ENCODE measurements around the gene PSMD6. TPM values are rescaled to one million over a fixed set of nuclear protein-coding genes. Genes with fewer than 3 reads are reported as not detected.

The PSMD6 gene
- total RNA-seq (107 and 110 TPM in 2 replicates), polyA plus RNA-seq (159 and 184 TPM in 2 replicates)

GRCh38 chr3:64023187-64023860, at the start of gene PSMD6:
TSS of gene PSMD6 (minus strand) at chr3:64023494. CDS start at chr3:64023419, 75 bp downstream.
- H3K4me1 ChIP-seq (ENCODE audit: low read depth): peaks cover 4% of the 10 kb centered on the region
- H3K4me3 ChIP-seq: peak within 1 kb of the TSS; percentile 77
- no peaks in the 10 kb centered on the region for H3K27me3 ChIP-seq
- peak; percentile 99 for TF ChIP-seq CTCF (IDR thresholded peaks at IDR 0.05; ENCODE audit: low read depth, low read length)
- peak within 1 kb of the TSS; percentile 96 for H3K27ac ChIP-seq
- no peaks in the 10 kb centered on the region for H3K9me3 ChIP-seq (ENCODE audit: low read depth)
- peaks cover 32% of the 10 kb centered on the region for H3K36me3 ChIP-seq
- DNase-seq (ENCODE audit: low read depth in 1 of 2, low spot score in 1 of 2): peak; percentile 89 to 91

- Histone ChIP-seq H3K36me3 (no peaks in the 10 kb centered on the region), H3K9me3 (ENCODE audit: low read depth) (no peaks in the 10 kb centered on the region), H3K4me1 (ENCODE audit: low read depth) (no peaks in the 10 kb centered on the region), H3K4me3 (no peak overlapping the region), H3K27ac (no peak overlapping the region), H3K27me3 (no peaks in the 10 kb centered on the region)
- no peak for TF ChIP-seq CTCF (IDR thresholded peaks at IDR 0.05; ENCODE audit: low read depth, low read length)
- DNase-seq (ENCODE audit: low read depth in 1 of 2, low spot score in 1 of 2): no peak
These were observed 48.8 kb upstream of the PSMD6 start for GRCh38 chr3:64072126-64072525.

GRCh38 chr3:64070704-64071103, 47.4 kb upstream of the PSMD6 start:
- H3K4me3 ChIP-seq: no peak overlapping the region
- no peak for TF ChIP-seq CTCF (IDR thresholded peaks at IDR 0.05; ENCODE audit: low read depth, low read length)
- no peaks in the 10 kb centered on the region for H3K9me3 ChIP-seq (ENCODE audit: low read depth)
- no peak for DNase-seq (ENCODE audit: low read depth in 1 of 2, low spot score in 1 of 2)
- H3K4me1 ChIP-seq (ENCODE audit: low read depth): no peaks in the 10 kb centered on the region
- no peaks in the 10 kb centered on the region for H3K27me3 ChIP-seq
- H3K36me3 ChIP-seq: no peaks in the 10 kb centered on the region
- no peak overlapping the region for H3K27ac ChIP-seq

GRCh38 chr3:64067506-64068346, 44.4 kb upstream of the PSMD6 start:
- H3K36me3 ChIP-seq: no peaks in the 10 kb centered on the region
- H3K9me3 ChIP-seq (ENCODE audit: low read depth): no peaks in the 10 kb centered on the region
- no peak overlapping the region for H3K27ac ChIP-seq
- peaks cover 11% of the 10 kb centered on the region for H3K4me1 ChIP-seq (ENCODE audit: low read depth)
- H3K27me3 ChIP-seq: no peaks in the 10 kb centered on the region
- H3K4me3 ChIP-seq: no peak overlapping the region
- TF ChIP-seq CTCF (IDR thresholded peaks at IDR 0.05; ENCODE audit: low read depth, low read length): no peak
- DNase-seq (ENCODE audit: low read depth in 1 of 2, low spot score in 1 of 2): no peak

- Histone ChIP-seq H3K9me3 (ENCODE audit: low read depth) (no peaks in the 10 kb centered on the region), H3K4me1 (ENCODE audit: low read depth) (peaks cover 20% of the 10 kb centered on the region), H3K4me3 (no peak overlapping the region), H3K27me3 (no peaks in the 10 kb centered on the region), H3K27ac (no peak overlapping the region), H3K36me3 (no peaks in the 10 kb centered on the region)
- TF ChIP-seq CTCF (IDR thresholded peaks at IDR 0.05; ENCODE audit: low read depth, low read length): no peak
- no peak for DNase-seq (ENCODE audit: low read depth in 1 of 2, low spot score in 1 of 2)
These were observed 41.5 kb upstream of the PSMD6 start for GRCh38 chr3:64064804-64065203.

Measured in cardiac muscle cell (in vitro differentiated cells and primary cell).